NCI-H146 (cell line): ENCODE data around the gene CPNE1.
"Not testable (repeated sequence)": the region's sequence is repeated elsewhere in the genome, so short reads cannot be mapped to it uniquely, and the experiment has no call there.

ENCODE experiments used
- DNase-seq: peaks from one replicate; lab custom pipeline; 2025; lab: John Stamatoyannopoulos, UW

CPNE1 gene

GRCh38 chr20:35698298-35699126 is 33.8 kb upstream of the CPNE1 start:
- peak; percentile 52 for DNase-seq

- no peak for DNase-seq
These were observed 33.1 kb upstream of the CPNE1 start for GRCh38 chr20:35697696-35698297.

- DNase-seq: no peak
These were observed 31.3 kb upstream of the CPNE1 start for GRCh38 chr20:35695978-35696377.

- DNase-seq: no peak
These were observed 30.6 kb upstream of the CPNE1 start for GRCh38 chr20:35695245-35695749.

GRCh38 chr20:35690265-35690664 is 25.6 kb upstream of the CPNE1 start:
- DNase-seq: no peak

- DNase-seq: not testable (repeated sequence)
These were observed 22.2 kb upstream of the CPNE1 start for GRCh38 chr20:35686872-35687271.

- not testable (repeated sequence) for DNase-seq
These were observed 20.7 kb upstream of the CPNE1 start for GRCh38 chr20:35685368-35685767.

- no peak for DNase-seq
These were observed 17.3 kb upstream of the CPNE1 start for GRCh38 chr20:35681960-35682359.

- DNase-seq: no peak
These were observed 15.9 kb upstream of the CPNE1 start for GRCh38 chr20:35680452-35681183.

- DNase-seq: no peak
These were observed 10.2 kb upstream of the CPNE1 start for GRCh38 chr20:35674921-35675320.

- DNase-seq: no peak
These were observed 9.2 kb upstream of the CPNE1 start for GRCh38 chr20:35673884-35674283.

- DNase-seq: no peak
These were observed 5.0 kb upstream of the CPNE1 start for GRCh38 chr20:35669681-35670080.

- DNase-seq: no peak
These were observed 4.5 kb upstream of the CPNE1 start for GRCh38 chr20:35669221-35669620.

GRCh38 chr20:35665949-35666288 is 1.2 kb upstream of the CPNE1 start:
- no peak for DNase-seq

- peak; percentile 67 for DNase-seq
These were observed 909 bp downstream of the CPNE1 start for GRCh38 chr20:35663516-35664465.

GRCh38 chr20:35662551-35662950 is 2.1 kb downstream of the CPNE1 start:
- no peak for DNase-seq

GRCh38 chr20:35661908-35662307 is 2.8 kb downstream of the CPNE1 start:
- DNase-seq: no peak

GRCh38 chr20:35661053-35661452 is 3.6 kb downstream of the CPNE1 start:
- DNase-seq: no peak

GRCh38 chr20:35660122-35660937 is 4.4 kb downstream of the CPNE1 start:
- no peak for DNase-seq

GRCh38 chr20:35657271-35657670 is 7.4 kb downstream of the CPNE1 start:
- no peak for DNase-seq

GRCh38 chr20:35654415-35654814 is 10.3 kb downstream of the CPNE1 start:
- no peak for DNase-seq
